HG03520 (cell line): Measurements from ENCODE around the gene ZNF684.
"Not testable (repeated sequence)": the region's sequence is repeated elsewhere in the genome, so short reads cannot be mapped to it uniquely, and the experiment has no call there.

Experiments used
- ATAC-seq: cut with Tn5 transposase; IDR thresholded peaks from one replicate; pipeline ENCODE4 v1.9.1; 2021; ENCODE audit warnings: mild to moderate bottlenecking, moderate library complexity; ENCODE audit not compliant: unreplicated experiment

ZNF684 gene

GRCh38 chr1:40567825-40568224 lies 36.4 kb downstream of the ZNF684 start:
- no peak for ATAC-seq

GRCh38 chr1:40574805-40575204 lies 43.4 kb downstream of the ZNF684 start:
- not testable (repeated sequence) for ATAC-seq

- ATAC-seq = no peak
These were observed 43.9 kb downstream of the ZNF684 start for GRCh38 chr1:40575336-40575735.

- ATAC-seq = no peak
These were observed 50.7 kb downstream of the ZNF684 start for GRCh38 chr1:40582116-40582515.

GRCh38 chr1:40583980-40584379 lies 52.5 kb downstream of the ZNF684 start:
- no peak for ATAC-seq

- no peak for ATAC-seq
These were observed 57.1 kb downstream of the ZNF684 start for GRCh38 chr1:40588586-40588985.

- no peak for ATAC-seq
These were observed 60.8 kb downstream of the ZNF684 start for GRCh38 chr1:40592107-40592803.

- ATAC-seq = no peak
These were observed 62.2 kb downstream of the ZNF684 start for GRCh38 chr1:40593449-40594186.

- ATAC-seq = no peak
These were observed 62.7 kb downstream of the ZNF684 start for GRCh38 chr1:40594187-40594531.

- ATAC-seq = no peak
These were observed 64.2 kb downstream of the ZNF684 start for GRCh38 chr1:40595623-40596022.
